ENCODE results near the gene OLFML2A. TPM values are rescaled to one million over a fixed set of nuclear protein-coding genes. Genes with fewer than 3 reads are reported as not detected.
"Not testable (repeated sequence)": the region's sequence is repeated elsewhere in the genome, so short reads cannot be mapped to it uniquely, and the experiment has no call there.

OLFML2A gene
- total RNA-seq, 4 donors from 2014 or later, result 44.7 to 328 (median 169) TPM

- H3K27ac ChIP-seq, result peak within 1 kb of the TSS; percentile 73 to 86 (median 78)
- TF ChIP-seq EP300 (IDR thresholded peaks at IDR 0.05) (peak; percentile 86 to 90), CTCF (IDR thresholded peaks at IDR 0.05) (peak; percentile 22 to 65 (median 45)), POLR2A (IDR thresholded peaks at IDR 0.05) (peak; percentile 42 to 66)
- H3K4me1 ChIP-seq, result peaks cover 0 to 59% (median 12%) of the 10 kb centered on the region in 4 donors
- no peaks in the 10 kb centered on the region for H3K36me3 ChIP-seq
- H3K9me3 ChIP-seq, result no peaks in the 10 kb centered on the region
- WGBS, 2 donors, result 0% methylated on average over 30 to 54 of the region's 82 CpGs
- H3K4me3 ChIP-seq, result peak within 1 kb of the TSS; percentile 71 to 94 (median 73)
- DNase-seq (ENCODE audit: low spot score in 2 of 2), result peak; percentile 93
- H3K27me3 ChIP-seq, result peaks cover 0 to 10% of the 10 kb centered on the region in 2 donors
Observed at GRCh38 chr9:124771021-124771866, 5.7 kb upstream of the OLFML2A start, which contains the start of gene NR6A1. TSS of gene NR6A1 (minus strand) at chr9:124771311.

GRCh38 chr9:124771867-124772679, 4.9 kb upstream of the OLFML2A start:
- no peak for TF ChIP-seq POLR2A (IDR thresholded peaks at IDR 0.05)
- peak; percentile 93 to 99 (median 98) for TF ChIP-seq CTCF (IDR thresholded peaks at IDR 0.05)
- no peak for TF ChIP-seq EP300 (IDR thresholded peaks at IDR 0.05)
- Histone ChIP-seq H3K36me3 (no peaks in the 10 kb centered on the region), H3K4me3 (peak overlapping the region; percentile 46 to 94 (median 73)), H3K9me3 (no peaks in the 10 kb centered on the region), H3K27me3 (peaks cover 0 to 8% of the 10 kb centered on the region in 2 donors), H3K4me1 (peaks cover 0 to 66% (median 18%) of the 10 kb centered on the region in 4 donors), H3K27ac (peak overlapping the region; percentile 73 to 86 (median 78))
- peak in 1 of 2 donors; percentile 53 for DNase-seq (ENCODE audit: low spot score in 2 of 2)
- 22% methylated on average over 39 of the region's 39 CpGs for WGBS, 2 donors

GRCh38 chr9:124772877-124773276, 4.1 kb upstream of the OLFML2A start:
- 86 to 91% methylated on average over 15 of the region's 15 CpGs for WGBS, 2 donors
- not testable (repeated sequence) for DNase-seq (ENCODE audit: low spot score in 2 of 2); H3K36me3 ChIP-seq; H3K4me3 ChIP-seq; H3K27me3 ChIP-seq; H3K9me3 ChIP-seq
- Histone ChIP-seq H3K27ac (peak overlapping the region in 1 of 4 donors; percentile 86), H3K4me1 (peaks cover 0 to 69% (median 16%) of the 10 kb centered on the region in 4 donors)

GRCh38 chr9:124773473-124774128, 3.3 kb upstream of the OLFML2A start:
- no peak overlapping the region for H3K27ac ChIP-seq
- 85 to 91% methylated on average over 1 of the region's 1 CpG for WGBS, 2 donors
- H3K36me3 ChIP-seq, result no peaks in the 10 kb centered on the region
- H3K9me3 ChIP-seq, result no peaks in the 10 kb centered on the region
- peaks cover 0 to 69% (median 18%) of the 10 kb centered on the region in 4 donors for H3K4me1 ChIP-seq
- no peak for DNase-seq (ENCODE audit: low spot score in 2 of 2)
- no peak overlapping the region for H3K4me3 ChIP-seq
- no peak for TF ChIP-seq EP300 (IDR thresholded peaks at IDR 0.05)
- no peak for TF ChIP-seq CTCF (IDR thresholded peaks at IDR 0.05)
- no peak for TF ChIP-seq POLR2A (IDR thresholded peaks at IDR 0.05)
- H3K27me3 ChIP-seq, result peaks cover 0 to 6% of the 10 kb centered on the region in 2 donors
